Mesothelial cell of epicardium (in vitro differentiated cells): ENCODE measurements around the gene GUCY1A2. TPM values are rescaled to one million over a fixed set of nuclear protein-coding genes. Genes with fewer than 3 reads are reported as not detected.

Experiments used
- DNase-seq, 2 experiments: peaks; one replicate each; pipeline ENCODE4 v3.0.0; 2021; ENCODE audit warnings: low spot score in 2 of 2; ENCODE audit not compliant: unreplicated experiment in 2 of 2
- H3K27ac Mint-ChIP-seq: 2 replicates; pipeline ENCODE4 v1.8.0; 2021; ENCODE audit warnings: mixed read lengths
- H3K27me3 Mint-ChIP-seq: 2 replicates; pipeline ENCODE4 v1.8.0; 2021; ENCODE audit warnings: low read depth, mixed read lengths
- H3K36me3 Mint-ChIP-seq: 2 replicates; pipeline ENCODE4 v1.8.0; 2021; ENCODE audit warnings: mixed read lengths
- H3K4me1 Mint-ChIP-seq: 2 replicates; pipeline ENCODE4 v1.8.0; 2021; ENCODE audit warnings: mixed read lengths
- H3K4me3 Mint-ChIP-seq: 2 replicates; pipeline ENCODE4 v1.8.0; 2021; ENCODE audit warnings: mild to moderate bottlenecking, moderate library complexity, mixed read lengths
- H3K9me3 Mint-ChIP-seq: 2 replicates; pipeline ENCODE4 v1.8.0; 2021; ENCODE audit warnings: mixed read lengths
- total RNA-seq: library from RNA; stranded (reverse); gene quantifications from 3 replicates; pipeline ENCODE4 v1.2.1, GENCODE V29; 2021
- TF ChIP-seq, protein P1 (sequence below): fragments of 200-600 bp; sonication (generic); IDR thresholded peaks from one replicate; pipeline ENCODE4 v1.5.0; 2021; ENCODE audit warnings: antibody characterized with exemption; ENCODE audit not compliant: unreplicated experiment

GUCY1A2 gene
- total RNA-seq, 1 donor from 2014 or later = 13.6 TPM

DNA sequence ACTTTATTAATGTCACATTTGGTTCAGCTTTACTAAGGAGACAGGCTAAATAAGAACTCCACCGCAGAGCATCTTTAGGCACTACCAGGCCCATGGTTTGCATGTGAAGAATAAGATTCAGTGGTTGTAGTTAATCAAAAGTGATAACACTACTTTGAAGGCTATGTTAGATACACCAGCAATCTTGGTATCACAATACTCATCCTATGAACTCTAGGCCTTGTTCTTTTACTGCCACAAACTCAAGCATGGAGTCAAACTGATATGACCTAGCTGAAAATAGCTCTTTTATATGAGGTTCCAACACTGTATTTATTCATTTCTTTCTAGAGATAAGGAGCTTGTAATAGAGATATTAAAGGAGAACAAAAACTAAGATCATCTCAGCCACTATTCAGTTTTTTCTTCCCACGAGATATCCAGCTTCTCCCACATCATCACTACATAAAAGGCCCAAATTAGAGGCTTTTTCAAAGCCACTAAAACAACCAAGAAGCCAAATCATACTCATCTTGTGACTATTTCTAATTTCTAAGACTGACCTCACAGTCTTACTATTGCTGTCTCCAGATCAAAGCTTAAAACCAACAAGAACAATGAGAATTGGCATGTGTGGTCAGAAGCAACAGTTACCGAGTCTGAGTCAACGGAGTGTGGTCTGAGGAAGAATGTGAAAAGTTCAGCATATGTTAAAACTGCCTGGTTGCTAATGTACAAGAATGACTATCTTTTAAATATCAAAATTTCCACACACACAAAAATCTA is 25.1 kb upstream of the GUCY1A2 start:
- Mint-ChIP-seq H3K4me3 (no peak overlapping the region), H3K27ac (no peak overlapping the region), H3K9me3 (peaks cover 10% of the 10 kb centered on the region), H3K36me3 (peaks cover 4% of the 10 kb centered on the region), H3K4me1 (peaks cover 6% of the 10 kb centered on the region), H3K27me3 (no peaks in the 10 kb centered on the region)
- no peak for DNase-seq
- TF ChIP-seq, protein P1, sequence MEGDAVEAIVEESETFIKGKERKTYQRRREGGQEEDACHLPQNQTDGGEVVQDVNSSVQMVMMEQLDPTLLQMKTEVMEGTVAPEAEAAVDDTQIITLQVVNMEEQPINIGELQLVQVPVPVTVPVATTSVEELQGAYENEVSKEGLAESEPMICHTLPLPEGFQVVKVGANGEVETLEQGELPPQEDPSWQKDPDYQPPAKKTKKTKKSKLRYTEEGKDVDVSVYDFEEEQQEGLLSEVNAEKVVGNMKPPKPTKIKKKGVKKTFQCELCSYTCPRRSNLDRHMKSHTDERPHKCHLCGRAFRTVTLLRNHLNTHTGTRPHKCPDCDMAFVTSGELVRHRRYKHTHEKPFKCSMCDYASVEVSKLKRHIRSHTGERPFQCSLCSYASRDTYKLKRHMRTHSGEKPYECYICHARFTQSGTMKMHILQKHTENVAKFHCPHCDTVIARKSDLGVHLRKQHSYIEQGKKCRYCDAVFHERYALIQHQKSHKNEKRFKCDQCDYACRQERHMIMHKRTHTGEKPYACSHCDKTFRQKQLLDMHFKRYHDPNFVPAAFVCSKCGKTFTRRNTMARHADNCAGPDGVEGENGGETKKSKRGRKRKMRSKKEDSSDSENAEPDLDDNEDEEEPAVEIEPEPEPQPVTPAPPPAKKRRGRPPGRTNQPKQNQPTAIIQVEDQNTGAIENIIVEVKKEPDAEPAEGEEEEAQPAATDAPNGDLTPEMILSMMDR = no peak

DNA sequence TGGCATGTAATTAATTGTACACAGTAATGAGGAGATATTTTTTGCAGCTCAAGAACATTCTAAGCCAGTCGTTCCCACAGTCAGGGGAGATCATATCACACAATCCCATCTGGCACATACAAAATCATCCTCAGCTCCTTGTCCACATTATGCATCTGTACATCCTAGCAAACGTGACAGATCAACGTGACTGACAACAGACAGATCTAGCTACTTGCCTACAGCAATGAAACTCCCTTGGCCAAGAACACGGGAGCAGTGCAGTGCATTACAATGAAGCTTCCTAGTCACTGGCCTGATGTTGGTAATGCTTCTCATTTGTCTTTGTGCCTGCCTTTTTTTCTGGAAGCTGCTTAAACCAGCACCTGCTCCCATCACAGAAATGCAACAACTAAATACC is 24.5 kb upstream of the GUCY1A2 start:
- H3K27me3 Mint-ChIP-seq = no peaks in the 10 kb centered on the region
- peaks cover 8% of the 10 kb centered on the region for H3K9me3 Mint-ChIP-seq
- no peak overlapping the region for H3K4me3 Mint-ChIP-seq
- H3K4me1 Mint-ChIP-seq = peaks cover 6% of the 10 kb centered on the region
- H3K27ac Mint-ChIP-seq = no peak overlapping the region
- peaks cover 4% of the 10 kb centered on the region for H3K36me3 Mint-ChIP-seq
- DNase-seq = no peak
- TF ChIP-seq, protein P1 = no peak

DNA sequence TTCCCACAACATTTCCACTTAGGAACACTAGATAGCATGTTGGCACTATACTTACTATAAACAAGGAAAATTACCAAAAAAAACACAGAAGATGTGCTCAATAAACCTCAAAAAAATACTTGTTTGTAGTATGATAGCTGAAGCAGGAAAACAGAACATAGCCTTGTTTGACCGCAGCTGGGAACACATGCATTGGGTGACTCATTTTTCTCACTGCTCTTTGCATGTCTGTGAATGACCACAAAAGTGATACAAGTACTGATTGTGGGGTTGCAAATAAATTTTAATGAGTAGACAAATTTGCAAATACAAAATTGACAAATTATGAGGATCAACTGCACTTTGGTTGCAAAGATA is 22.8 kb upstream of the GUCY1A2 start:
- H3K9me3 Mint-ChIP-seq = peaks cover 10% of the 10 kb centered on the region
- no peak overlapping the region for H3K4me3 Mint-ChIP-seq
- H3K27ac Mint-ChIP-seq = no peak overlapping the region
- TF ChIP-seq, protein P1 = no peak
- H3K36me3 Mint-ChIP-seq = peaks cover 4% of the 10 kb centered on the region
- H3K4me1 Mint-ChIP-seq = peaks cover 6% of the 10 kb centered on the region
- no peaks in the 10 kb centered on the region for H3K27me3 Mint-ChIP-seq
- no peak for DNase-seq

- Mint-ChIP-seq H3K27me3 (no peaks in the 10 kb centered on the region), H3K4me1 (peaks cover 6% of the 10 kb centered on the region), H3K27ac (no peak overlapping the region), H3K36me3 (peaks cover 4% of the 10 kb centered on the region), H3K9me3 (peaks cover 10% of the 10 kb centered on the region), H3K4me3 (no peak overlapping the region)
- TF ChIP-seq, protein P1 = no peak
- DNase-seq = no peak
Measured at GRCh38 chr11:107040433-107041087, 22.3 kb upstream of the GUCY1A2 start.

DNA sequence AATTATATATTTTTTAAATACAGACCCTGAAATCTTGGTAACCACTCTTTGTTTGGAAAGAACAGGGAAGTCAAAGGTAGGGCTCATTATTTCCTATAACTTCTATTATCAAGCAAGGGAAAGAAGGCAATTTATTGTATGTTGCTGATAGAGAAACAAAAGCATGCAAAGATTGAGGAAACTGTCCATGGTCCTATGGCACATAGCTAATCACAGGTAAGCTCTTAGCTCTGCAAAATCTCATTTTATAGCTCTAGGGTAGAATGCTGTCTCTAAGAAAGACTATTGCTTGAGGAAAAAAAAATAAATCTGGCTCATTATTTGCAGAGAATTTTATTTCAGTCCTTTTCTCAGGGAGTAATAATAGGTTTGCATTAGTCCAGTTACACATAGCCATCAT is 7.4 kb upstream of the GUCY1A2 start:
- H3K4me1 Mint-ChIP-seq = peaks cover 2% of the 10 kb centered on the region
- H3K27me3 Mint-ChIP-seq = peaks cover 43% of the 10 kb centered on the region
- TF ChIP-seq, protein P1 = no peak
- H3K9me3 Mint-ChIP-seq = no peaks in the 10 kb centered on the region
- no peak overlapping the region for H3K4me3 Mint-ChIP-seq
- no peaks in the 10 kb centered on the region for H3K36me3 Mint-ChIP-seq
- no peak overlapping the region for H3K27ac Mint-ChIP-seq
- no peak for DNase-seq
